ENCODE measurements around the gene HIBADH. TPM values are rescaled to one million over a fixed set of nuclear protein-coding genes. Genes with fewer than 3 reads are reported as not detected.
A peak's percentile ranks its signal among the peaks of the same experiment; 100 is the strongest.

Gene HIBADH
- polyA plus RNA-seq, 1 donor (not counting 4 experiments of a cell fraction or from before 2014, with no cell fraction given): 42.6 TPM

DNA sequence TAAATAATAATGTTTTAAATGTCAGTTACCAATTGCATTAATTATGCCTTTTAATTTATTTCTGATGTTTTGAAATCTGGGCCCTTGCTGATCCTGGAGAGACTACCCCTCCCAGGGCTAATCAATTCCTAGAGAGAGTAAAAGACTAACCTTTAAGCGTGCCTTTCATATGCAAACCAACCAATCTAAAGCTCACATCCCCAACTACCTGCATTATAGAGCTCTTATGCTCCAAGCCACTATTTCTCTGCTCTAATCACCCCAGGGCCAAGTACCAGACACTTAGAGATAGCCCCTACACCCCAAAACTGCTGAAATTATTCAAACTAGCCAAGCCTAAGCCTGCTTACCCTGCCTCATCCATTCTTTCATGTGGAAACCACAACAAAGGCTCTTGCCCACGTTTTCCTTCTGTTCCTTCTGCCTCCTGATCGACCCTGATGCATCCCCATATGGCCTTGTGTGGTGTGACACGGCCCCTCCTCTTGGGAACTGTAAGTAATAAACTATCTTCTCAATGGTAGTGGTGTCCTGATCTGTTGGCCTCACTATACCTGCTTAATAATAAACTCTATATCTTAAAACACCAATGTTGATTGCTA is 97.7 kb downstream of the HIBADH start:
- Histone ChIP-seq H3K36me3 (ENCODE audit: control insufficient read depth in 2 of 2, extremely low read depth in 1 of 2, insufficient read depth in 2 of 2, low read length in 2 of 2) (no peaks in the 10 kb centered on the region), H3K27me3 (ENCODE audit: control insufficient read depth, extremely low read depth, insufficient read depth, low read length) (no peaks in the 10 kb centered on the region), H3K27ac (ENCODE audit: control insufficient read depth, insufficient read depth, low read length) (no peak overlapping the region), H3K9me3 (ENCODE audit: control insufficient read depth, low read depth, low read length) (no peaks in the 10 kb centered on the region), H3K79me2 (ENCODE audit: control insufficient read depth, insufficient read depth, low read length) (no peaks in the 10 kb centered on the region), H3K4me3 (ENCODE audit: control insufficient read depth in 2 of 3, extremely low read depth in 1 of 3, insufficient read depth in 2 of 3, low read depth in 1 of 3, low read length in 3 of 3) (no peak overlapping the region), H3K4me1 (ENCODE audit: control insufficient read depth, extremely low read depth, insufficient read depth, low read length) (no peaks in the 10 kb centered on the region), H3K9ac (ENCODE audit: control insufficient read depth, extremely low read depth, insufficient read depth, low read length) (no peak overlapping the region), H2AFZ (ENCODE audit: control insufficient read depth, low read length) (no peak overlapping the region), H3K9me1 (ENCODE audit: control insufficient read depth, extremely low read depth, insufficient read depth, low read length) (no peaks in the 10 kb centered on the region), H4K20me1 (ENCODE audit: control insufficient read depth, extremely low read depth, insufficient read depth, low read length) (no peaks in the 10 kb centered on the region), H3K4me2 (ENCODE audit: control insufficient read depth, extremely low read depth, insufficient read depth, low read depth, low read length) (no peak overlapping the region)
- dilution Hi-C loops (cut with MboI; ENCODE audit: extremely low pct_ligation_motif_present, low sequenced_read_pairs): no loop called here
- TF ChIP-seq CTCF (optimal IDR thresholded peaks at IDR 0.05 in 1 of 3, IDR thresholded peaks at IDR 0.05 in 1 of 3, conservative IDR thresholded peaks at IDR 0.05 in 1 of 3; ENCODE audit: extremely low read depth in 1 of 3, insufficient read depth in 2 of 3, low read length in 3 of 3) (no peak), EZH2 (IDR thresholded peaks at IDR 0.05; ENCODE audit: low read length) (no peak)
- no peak for FAIRE-seq
- no peak for DNase-seq (ENCODE audit: low read depth, low spot score)

GRCh38 chr7:27560706-27561235 is 101.9 kb downstream of the HIBADH start:
- Histone ChIP-seq H3K4me1 (ENCODE audit: control insufficient read depth, extremely low read depth, insufficient read depth, low read length) (peaks cover under 1% of the 10 kb centered on the region), H3K36me3 (ENCODE audit: control insufficient read depth in 2 of 2, extremely low read depth in 1 of 2, insufficient read depth in 2 of 2, low read length in 2 of 2) (no peaks in the 10 kb centered on the region), H3K9ac (ENCODE audit: control insufficient read depth, extremely low read depth, insufficient read depth, low read length) (no peak overlapping the region), H3K4me3 (ENCODE audit: control insufficient read depth in 2 of 3, extremely low read depth in 1 of 3, insufficient read depth in 2 of 3, low read depth in 1 of 3, low read length in 3 of 3) (no peak overlapping the region), H3K79me2 (ENCODE audit: control insufficient read depth, insufficient read depth, low read length) (no peaks in the 10 kb centered on the region), H3K27ac (ENCODE audit: control insufficient read depth, insufficient read depth, low read length) (no peak overlapping the region), H3K4me2 (ENCODE audit: control insufficient read depth, extremely low read depth, insufficient read depth, low read depth, low read length) (no peak overlapping the region), H2AFZ (ENCODE audit: control insufficient read depth, low read length) (no peak overlapping the region), H3K9me3 (ENCODE audit: control insufficient read depth, low read depth, low read length) (no peaks in the 10 kb centered on the region), H3K9me1 (ENCODE audit: control insufficient read depth, extremely low read depth, insufficient read depth, low read length) (no peaks in the 10 kb centered on the region), H4K20me1 (ENCODE audit: control insufficient read depth, extremely low read depth, insufficient read depth, low read length) (no peaks in the 10 kb centered on the region), H3K27me3 (ENCODE audit: control insufficient read depth, extremely low read depth, insufficient read depth, low read length) (no peaks in the 10 kb centered on the region)
- FAIRE-seq (peak; percentile 60), DNase-seq (ENCODE audit: low read depth, low spot score) (no peak)
- dilution Hi-C loops (cut with MboI; ENCODE audit: extremely low pct_ligation_motif_present, low sequenced_read_pairs): no loop called here
- TF ChIP-seq EZH2 (IDR thresholded peaks at IDR 0.05; ENCODE audit: low read length) (no peak), CTCF (optimal IDR thresholded peaks at IDR 0.05 in 1 of 3, IDR thresholded peaks at IDR 0.05 in 1 of 3, conservative IDR thresholded peaks at IDR 0.05 in 1 of 3; ENCODE audit: extremely low read depth in 1 of 3, insufficient read depth in 2 of 3, low read length in 3 of 3) (peak in 1 of 3 experiments; percentile 18)
